ENCODE data around the gene ADARB1.

ADARB1 gene

DNA sequence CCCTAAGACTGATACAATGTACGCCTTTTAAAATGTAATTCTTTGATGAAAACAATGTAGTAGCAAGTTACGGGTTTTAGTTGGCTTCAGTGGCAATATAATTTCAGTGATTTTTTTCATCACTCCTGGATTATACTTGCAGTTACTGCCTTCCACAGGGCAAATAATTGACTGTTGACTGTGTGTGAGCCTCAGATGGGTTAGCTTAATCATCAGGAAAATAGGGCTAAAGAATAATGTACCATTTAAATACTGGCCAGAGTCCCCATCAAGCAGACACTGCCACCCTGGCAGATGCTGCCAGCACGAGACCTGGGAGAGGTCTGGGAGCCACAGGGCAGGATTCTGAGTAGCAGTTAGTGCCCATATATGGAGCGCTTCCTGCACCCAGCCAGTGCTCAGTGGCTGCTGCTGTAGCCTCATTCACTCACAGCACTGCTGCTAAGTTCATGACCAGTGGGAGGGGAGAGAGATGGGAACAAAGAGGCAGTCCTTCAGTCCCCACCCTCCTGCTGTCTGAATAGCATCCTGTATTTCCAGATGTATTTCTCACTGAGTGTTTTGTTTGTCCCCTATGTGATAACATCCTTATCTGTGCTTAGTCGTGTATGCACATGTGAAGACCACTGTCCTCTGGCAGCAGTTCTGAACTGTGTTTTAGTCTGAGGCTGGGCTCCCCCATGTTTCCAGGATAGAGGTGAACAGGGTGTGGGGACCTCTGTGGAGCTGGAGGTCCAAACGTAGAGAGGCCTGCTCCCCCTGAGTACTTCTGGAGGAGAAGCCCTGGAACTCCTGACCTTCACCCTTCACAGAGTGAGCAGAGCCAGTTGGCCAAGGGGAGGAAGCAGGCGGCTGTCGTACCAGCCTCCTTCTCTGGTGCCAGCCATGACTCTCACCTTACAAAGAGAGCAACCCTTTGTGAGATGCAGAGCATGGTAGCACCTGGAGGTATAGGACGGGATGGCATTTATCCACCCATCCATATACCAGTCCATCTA is 80.4 kb downstream of the ADARB1 start:
- DNase-seq: peak; percentile 47

DNA sequence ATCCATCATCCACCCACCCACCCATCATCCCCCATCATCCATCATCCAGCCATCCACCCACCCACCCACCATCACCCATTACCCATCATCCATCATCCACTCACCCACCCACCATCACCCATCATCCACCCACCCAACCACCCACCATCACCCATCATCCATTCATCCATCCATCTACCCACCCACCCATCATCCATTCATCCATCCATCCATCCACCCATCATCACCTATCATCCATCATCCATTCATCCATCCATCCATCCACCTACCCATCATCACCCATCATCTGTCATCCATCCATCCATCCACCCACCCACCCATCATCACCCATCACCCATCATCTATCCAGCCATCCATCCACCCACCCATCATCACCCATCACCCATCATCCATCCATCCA is 81.5 kb downstream of the ADARB1 start:
- no peak for DNase-seq

DNA sequence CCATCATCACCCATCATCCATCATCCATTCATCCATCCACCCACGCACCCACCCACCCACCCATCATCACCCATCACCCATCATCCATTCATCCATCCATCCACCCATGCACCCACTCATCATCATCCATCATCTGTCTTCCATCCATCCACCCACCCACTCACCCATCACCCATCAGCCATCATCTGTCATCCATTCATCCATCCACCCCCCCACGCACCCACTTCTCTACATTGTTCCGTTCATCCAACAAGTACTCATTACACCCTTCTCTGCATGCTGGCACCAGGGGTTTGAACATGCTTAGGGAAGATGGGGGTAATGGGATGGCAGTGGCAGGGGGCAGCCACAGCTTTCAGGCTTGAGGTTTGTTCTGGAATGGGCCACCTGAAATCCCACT is 82.1 kb downstream of the ADARB1 start:
- no peak for DNase-seq

DNA sequence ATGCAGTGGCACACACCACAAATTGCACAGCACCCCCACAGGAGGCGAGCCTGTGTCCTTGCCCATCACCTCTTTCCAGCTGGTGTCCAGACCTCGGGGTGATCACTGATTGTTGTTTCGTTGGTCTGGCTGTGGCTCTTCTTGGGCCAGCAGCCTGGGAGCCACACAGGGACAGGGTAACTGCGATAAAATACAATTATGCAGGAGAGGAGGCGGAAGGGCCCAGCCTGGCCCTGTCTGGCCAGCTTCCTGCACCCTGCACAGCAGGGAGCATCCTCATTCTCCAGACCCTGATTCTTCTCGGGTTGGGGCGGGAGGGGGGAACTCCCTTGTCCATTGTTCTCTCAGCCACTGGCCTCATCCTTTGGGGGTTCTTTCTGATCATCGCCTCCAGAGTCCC is 83.6 kb downstream of the ADARB1 start:
- DNase-seq: no peak

DNA sequence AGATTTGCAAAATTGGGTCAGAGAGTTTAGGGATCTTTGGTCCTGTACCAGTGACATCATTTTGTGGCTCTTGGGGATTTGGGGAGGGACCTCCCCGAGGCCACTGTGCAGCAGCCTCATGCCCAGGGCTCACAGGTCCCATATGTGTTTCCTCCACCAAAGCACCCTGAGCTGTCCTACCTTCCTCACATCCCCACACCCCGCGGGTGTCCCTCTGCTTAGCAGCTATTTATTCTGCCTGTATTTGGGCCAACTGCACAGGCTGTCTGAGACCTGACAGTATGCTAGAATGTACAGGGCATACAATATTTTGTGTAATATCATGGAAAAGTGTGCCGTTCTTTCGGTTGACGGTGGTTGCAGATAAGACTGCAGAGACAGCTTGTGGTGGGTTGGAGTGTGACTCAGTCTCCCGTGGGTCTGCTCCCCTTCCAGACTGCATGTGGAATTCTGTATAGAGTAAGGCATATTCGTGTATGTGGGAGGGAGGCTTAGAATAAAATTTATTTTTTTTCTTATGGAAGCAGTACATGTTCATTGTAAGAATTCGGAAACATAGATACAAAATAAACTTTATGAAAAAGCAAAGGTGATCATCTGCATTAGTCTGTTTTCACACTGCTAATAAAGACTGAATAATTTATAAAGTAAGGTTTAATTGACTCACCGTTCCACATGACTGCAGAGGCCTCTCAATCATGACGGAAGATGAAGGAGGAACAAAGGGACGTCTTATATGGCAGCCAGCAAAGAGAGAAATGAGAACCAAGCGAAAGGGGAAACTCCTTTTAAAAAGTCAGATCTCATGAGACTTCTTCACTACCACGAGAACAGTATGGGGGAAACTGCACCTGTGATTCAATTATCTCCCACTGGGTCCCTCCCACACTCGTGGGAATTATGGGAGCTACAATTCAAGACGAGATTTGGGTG is 84.4 kb downstream of the ADARB1 start:
- no peak for DNase-seq

DNA sequence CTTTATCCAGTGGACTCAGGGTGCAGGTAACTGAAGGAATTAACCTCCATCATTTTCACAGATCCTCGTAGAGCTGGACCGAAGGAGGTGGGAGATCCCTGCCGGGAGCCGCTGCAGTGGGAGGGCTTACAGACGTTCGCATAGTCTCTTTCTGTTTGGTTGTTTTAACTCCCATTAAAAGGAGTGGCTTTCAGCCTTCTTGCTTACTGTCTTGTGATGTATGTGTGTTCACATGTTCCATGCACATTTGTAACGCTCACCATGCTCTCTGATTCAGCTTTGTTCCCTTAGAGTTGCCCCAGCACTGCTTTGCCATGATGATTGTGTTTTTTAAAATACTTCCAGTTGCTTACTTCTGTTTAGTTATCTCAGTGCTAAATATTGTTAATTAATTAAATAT is 85.8 kb downstream of the ADARB1 start:
- no peak for DNase-seq

DNA sequence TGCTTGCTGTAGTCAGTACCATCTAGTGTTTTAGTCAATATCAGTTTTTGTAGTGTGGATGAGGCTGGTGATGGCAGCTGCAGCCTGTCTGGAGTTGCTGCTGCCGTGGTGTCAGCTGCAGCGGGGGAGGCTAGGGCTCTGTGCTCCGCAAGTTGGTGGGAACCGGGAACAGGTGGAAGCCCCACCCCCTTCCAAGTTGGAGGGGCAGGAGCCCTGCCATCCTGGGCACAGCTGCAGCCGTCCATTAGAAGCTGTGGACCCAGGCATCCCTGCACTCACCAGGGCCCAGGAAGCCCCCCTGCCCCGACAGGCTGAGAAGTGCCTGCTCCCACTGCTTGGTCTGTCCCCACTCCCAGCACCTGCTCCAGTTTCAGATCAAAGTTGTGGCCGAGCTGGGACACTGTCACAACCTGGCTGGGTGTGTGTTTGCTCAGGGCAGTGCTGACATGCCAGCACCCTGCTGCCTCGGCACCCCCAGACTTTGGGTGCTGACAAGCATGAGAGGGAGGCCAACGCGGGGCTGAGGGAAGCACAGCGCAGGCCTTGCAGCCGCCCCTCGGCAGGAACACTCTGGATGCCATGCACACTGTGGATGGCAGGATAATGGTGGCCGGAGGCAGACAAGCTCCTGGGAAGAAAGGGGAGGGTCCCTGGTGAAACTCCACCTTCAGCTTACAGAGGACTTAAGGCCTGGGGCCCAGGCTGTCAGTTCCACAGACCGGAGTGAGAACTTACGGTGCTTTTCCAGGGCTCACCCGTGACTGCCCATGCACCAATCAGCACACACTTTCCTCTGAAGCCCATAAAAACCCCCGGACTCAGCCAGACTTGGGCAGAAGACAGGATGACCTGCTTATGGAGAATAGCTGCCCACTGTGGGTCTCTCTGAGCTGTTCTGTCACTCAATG is 86.9 kb downstream of the ADARB1 start:
- DNase-seq: no peak

DNA sequence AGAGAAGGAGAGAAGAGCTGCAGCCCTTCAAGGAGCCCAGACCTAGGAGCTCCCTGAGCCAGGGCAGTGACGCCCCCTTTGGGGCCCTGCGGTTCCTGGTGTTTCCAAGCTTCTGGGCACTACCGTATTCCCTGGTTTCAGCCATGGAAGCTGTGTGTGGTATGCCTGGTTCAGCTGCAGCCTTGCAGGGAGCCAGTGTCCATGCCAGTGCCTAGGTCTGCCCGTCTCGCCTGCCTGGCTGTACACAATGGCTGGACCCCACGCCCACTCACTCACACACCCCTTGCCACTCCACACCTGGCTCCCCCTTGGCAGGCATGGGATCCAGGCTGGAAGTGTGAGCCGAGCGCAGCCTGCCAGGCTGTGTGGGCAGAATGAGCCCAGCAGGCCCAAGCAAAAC is 87.7 kb downstream of the ADARB1 start:
- DNase-seq: no peak

DNA sequence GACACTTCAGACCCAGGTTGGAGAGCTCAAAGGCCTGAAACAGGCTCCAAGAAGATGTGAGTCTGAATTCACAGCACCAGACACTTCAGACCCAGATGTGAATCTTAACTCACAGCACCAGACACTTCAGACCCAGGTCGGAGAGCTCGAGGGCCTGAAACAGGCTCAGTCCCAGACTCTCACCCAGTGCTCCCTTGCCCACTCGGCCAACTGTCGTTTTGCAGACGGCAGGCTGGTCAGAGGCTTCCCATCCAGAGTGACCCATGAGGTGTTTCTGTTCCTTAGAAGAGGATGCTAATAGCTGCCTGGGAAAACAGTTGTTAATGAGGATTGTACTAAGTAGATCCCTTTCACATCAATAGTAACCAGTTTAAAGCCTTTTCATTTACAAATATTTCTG is 88.4 kb downstream of the ADARB1 start:
- no peak for DNase-seq

DNA sequence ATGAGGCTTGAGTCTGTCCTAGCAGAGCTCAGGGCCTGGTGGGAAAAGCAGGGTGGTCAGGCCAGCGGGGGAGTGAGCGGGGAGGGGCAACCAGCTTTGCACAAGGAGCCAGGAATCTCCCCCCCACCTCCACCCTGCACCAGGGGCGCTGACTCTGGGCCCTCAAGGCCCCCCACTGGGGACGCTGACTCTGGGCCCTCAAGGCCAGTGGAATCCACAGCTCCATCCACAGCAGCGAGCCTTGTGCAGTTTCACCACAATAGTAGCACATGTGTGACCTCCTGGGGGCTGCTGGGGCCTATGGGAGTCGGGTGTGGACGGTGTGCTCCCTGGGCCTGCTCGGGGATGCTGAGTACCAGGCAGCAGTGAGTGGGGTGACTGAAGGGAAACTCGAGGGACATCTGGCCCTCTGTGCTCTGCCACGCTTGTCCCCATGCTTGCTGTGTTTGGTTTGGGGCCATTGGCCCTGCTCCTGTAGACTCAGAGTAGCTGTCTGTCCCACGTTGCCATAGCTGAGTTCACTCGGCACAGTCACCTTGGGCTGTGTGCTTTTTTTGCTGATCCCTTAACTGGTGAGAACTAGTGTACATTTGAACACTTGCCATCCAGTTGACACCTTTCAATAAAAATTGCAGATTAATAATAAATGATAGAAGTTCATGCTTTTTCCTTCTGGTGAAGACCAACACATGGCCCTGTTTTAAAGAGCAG is 89.2 kb downstream of the ADARB1 start:
- DNase-seq: no peak

DNA sequence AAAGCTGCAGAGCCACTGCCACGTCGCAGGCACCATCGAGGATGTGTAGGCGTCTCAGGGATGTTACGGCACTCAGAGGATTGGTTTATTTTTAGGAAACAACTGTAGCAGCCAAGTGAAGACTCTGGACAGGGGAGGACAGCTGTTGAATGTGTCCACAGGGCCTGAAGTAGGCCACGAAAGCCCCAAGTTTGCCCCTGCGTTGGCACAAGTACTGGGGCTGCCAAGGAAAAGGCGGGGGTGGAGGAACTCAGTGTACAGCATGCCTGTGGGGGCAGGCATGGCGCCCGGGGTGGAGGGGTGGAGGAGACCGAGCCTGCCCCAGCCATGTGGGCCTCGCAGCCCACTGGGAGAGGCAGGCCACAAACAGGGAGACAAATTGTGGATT is 89.7 kb downstream of the ADARB1 start:
- no peak for DNase-seq

DNA sequence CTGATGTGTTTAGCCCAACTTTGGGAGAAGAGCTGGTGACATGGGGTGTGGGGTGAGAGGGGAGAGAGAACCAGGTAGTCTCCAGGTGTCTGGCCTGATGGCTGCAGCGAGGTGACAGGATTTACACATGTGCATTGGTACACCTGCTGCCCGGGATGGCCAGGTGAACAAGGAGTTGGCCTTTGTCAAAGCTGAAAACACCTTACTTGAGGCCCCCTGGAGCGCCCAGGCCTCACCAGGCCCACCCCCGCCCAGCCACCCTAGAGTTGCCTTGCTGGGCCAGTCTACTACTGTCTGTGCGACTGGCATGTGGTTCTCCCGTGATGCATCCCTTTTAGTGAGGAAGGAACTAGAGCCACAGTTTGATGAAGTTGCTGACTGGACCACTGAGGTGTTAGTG is 90.5 kb downstream of the ADARB1 start:
- no peak for DNase-seq

DNA sequence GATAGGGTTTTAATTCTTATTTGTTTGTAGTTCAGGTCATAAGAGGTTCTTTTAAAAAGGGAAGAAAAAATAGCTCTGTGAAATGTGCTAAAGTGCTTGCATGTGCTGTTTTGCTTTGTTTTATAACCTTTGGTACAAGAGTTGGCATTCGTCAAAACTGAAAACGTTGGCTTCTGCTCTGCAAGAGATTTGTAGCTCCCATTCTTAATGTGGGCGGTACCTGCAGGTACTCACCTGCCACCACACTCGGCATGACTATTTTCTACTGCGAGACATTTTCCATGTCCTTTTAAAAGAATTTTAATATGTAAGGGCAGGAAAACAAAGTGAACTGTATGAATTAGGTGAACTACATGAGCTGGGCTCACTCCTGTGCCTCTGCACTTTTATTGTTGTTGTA is 92.6 kb downstream of the ADARB1 start:
- DNase-seq: no peak

DNA sequence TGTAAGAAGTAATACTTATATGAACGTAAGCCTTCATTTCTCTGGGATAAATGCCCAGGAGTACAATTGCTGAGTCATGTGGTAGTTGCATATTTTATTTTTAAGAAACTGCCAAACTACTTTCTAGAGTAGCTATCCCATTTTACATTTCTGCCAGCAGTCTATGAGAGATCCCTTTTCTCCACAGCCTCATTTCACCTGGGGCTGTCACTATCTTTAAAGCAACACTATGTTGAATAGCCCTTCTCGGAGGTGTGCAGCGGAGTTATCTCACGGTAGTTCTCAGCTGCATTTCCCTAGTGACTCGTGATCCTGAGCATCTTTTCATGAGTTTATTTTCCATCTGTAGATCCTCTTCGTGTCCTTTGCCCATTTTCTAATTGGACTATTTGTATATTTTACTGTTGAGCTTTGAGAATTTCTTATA is 93.4 kb downstream of the ADARB1 start:
- peak; percentile 32 for DNase-seq

DNA sequence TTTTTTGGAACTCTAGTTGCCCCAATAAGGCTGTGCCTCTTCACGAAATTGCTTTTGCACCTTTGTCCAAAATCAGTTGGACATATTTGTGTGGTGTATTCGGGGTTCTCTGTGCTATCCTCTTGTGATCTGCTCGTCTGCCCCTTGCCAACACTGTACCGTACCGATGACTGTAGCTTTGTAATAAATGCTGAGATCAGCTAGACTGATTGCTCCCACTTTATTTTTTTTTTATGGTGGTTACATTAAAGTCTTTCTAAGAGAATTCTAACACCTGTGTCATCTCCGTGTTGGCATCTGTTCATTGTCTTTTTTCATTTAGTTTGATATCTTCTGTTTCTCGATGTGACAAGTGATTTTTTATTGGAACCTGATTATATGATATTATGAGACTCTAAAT is 94.1 kb downstream of the ADARB1 start:
- DNase-seq: no peak

DNA sequence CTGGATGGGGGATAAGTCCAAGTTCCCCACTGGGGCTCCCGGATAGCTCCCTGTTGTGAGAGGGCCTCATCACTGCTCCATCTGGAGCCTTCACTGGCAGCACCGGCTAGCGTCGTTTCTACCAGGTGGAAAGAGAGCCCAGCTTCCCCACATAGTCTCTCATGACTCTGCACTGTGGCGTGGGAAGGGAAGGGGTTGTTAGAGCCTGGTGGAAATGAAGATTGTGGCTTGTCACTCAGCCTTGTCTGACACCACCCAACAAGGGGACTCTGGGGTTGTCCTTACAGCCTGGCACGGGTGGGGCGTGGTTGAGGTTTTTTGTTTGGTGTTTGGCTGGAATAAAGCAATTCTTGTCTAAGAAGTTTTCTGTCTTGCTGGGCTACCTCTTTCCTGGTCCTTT is 94.6 kb downstream of the ADARB1 start:
- DNase-seq: peak; percentile 66

DNA sequence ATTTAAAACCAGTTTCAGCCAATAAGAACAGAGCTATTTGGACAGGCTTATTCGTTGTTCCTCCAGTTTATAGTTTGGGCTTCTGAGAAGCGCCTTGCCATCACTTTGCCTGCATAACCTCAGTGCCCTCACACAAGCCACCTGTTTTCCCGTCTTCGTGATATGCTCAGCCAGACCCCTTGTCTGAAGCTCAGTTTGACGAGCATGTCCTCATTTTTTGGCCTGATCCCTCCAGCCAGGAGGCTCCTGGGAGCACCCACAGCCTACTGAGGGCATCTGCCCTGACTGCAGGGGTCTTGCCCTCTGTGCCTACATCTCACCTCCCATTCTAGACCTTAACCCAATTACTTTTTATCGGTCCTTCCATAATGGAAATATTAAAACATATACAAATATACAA is 95.3 kb downstream of the ADARB1 start:
- no peak for DNase-seq

DNA sequence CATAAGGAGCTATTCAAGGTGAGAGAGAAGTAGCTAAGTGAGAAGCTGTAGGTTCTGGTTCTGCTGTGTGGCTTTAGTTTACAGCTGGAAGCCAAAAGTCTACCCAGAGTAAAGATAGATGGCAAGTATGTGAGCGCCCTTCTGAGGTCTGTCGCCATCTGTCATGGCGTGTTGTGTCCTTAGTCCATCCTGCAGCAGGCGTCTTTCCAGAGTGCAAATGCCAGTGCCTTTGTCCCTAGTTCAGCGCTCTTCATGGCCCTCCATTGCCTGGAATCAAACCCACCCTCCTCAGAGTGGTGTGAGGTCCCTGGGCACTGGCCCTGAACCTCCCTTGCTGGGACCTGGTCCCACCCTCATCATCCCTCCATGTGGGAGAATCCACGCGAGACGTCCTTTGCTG is 96.6 kb downstream of the ADARB1 start:
- no peak for DNase-seq

DNA sequence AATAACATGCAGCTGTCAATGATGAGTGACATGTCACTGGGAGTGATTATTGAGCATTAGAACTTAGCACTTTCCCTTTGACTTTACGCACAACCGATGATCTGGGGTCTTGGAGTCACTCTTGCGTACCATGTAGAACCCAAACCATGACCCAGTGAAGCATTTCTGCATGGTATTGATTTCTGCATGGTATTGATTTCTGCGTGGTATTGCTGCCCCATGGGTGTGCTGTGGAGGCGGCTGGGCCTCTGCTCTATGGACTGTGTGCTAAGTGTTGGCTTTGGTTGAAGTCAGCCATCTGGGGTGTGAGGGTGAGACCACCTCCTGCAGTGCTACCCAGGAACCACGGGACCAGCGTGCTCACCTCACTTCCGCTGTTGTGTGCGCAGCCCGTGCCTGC is 98.0 kb downstream of the ADARB1 start:
- DNase-seq: no peak

DNA sequence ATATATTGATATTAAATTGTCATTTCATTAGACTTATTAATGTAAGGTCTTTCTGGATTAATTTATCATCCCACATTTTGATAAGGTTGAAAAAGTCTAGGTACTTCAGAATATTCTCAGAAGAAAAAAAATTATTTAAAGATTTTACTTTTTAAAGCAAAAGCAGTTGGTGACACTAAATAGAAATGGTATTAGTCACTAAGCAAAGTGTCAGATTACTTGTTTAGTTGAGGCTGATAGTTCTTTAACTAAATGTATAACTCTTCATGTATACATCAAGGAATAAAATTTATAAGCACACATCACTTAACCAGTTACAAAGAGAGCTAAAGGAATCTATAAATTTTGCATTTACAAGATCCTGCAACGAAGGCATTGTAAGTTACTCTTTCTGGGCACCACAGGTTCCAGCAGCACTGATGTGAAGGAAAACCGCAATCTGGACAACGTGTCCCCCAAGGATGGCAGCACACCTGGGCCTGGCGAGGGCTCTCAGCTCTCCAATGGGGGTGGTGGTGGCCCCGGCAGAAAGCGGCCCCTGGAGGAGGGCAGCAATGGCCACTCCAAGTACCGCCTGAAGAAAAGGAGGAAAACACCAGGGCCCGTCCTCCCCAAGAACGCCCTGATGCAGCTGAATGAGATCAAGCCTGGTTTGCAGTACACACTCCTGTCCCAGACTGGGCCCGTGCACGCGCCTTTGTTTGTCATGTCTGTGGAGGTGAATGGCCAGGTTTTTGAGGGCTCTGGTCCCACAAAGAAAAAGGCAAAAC is 101.1 kb downstream of the ADARB1 start:
- no peak for DNase-seq

DNA sequence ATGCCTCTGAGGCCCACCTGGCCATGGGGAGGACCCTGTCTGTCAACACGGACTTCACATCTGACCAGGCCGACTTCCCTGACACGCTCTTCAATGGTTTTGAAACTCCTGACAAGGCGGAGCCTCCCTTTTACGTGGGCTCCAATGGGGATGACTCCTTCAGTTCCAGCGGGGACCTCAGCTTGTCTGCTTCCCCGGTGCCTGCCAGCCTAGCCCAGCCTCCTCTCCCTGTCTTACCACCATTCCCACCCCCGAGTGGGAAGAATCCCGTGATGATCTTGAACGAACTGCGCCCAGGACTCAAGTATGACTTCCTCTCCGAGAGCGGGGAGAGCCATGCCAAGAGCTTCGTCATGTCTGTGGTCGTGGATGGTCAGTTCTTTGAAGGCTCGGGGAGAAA is 101.8 kb downstream of the ADARB1 start:
- no peak for DNase-seq

Measured in OCI-M1 (cell line).